Measurements from ENCODE around the gene ESRRA.
"Not testable (repeated sequence)": the region's sequence is repeated elsewhere in the genome, so short reads cannot be mapped to it uniquely, and the experiment has no call there.

Gene ESRRA

GRCh38 chr11:64306876-64307622 lies 1.7 kb downstream of the ESRRA start:
- no peak for FAIRE-seq

GRCh38 chr11:64307795-64308194 lies 2.5 kb downstream of the ESRRA start:
- not testable (repeated sequence) for FAIRE-seq; DNase-seq (ENCODE audit: insufficient read length, low spot score)

More at GRCh38 chr11:64306876-64307622, 1.7 kb downstream of the ESRRA start:
- no peak for DNase-seq (ENCODE audit: insufficient read length, low spot score)

GRCh38 chr11:64312947-64313346 lies 7.6 kb downstream of the ESRRA start:
- DNase-seq (ENCODE audit: insufficient read length, low spot score) (no peak), FAIRE-seq (no peak)

- FAIRE-seq = no peak
- DNase-seq (ENCODE audit: insufficient read length, low spot score) = no peak
Observed at GRCh38 chr11:64313491-64314145, 8.3 kb downstream of the ESRRA start.

GRCh38 chr11:64314146-64314804 lies 9.0 kb downstream of the ESRRA start:
- DNase-seq (ENCODE audit: insufficient read length, low spot score) = no peak
- no peak for FAIRE-seq

- DNase-seq (ENCODE audit: insufficient read length, low spot score) = no peak
- FAIRE-seq = no peak
Observed at GRCh38 chr11:64314805-64315561, 9.7 kb downstream of the ESRRA start.

- DNase-seq (ENCODE audit: insufficient read length, low spot score); FAIRE-seq: not testable (repeated sequence)
Observed at GRCh38 chr11:64315667-64316526, 10.6 kb downstream of the ESRRA start.

GRCh38 chr11:64316672-64317324 lies 11.5 kb downstream of the ESRRA start:
- DNase-seq (ENCODE audit: insufficient read length, low spot score) (no peak), FAIRE-seq (peak; percentile 54)

GRCh38 chr11:64317325-64317960 lies 12.1 kb downstream of the ESRRA start, which contains the start of gene TRMT112:
Gene TRMT112 (minus strand): TSS chr11:64317559. CDS start chr11:64317526, 33 bp downstream.
- FAIRE-seq = peak; percentile 100
- peak; percentile 98 for DNase-seq (ENCODE audit: insufficient read length, low spot score)

GRCh38 chr11:64317961-64318765 lies 12.8 kb downstream of the ESRRA start, which contains the start of gene PRDX5:
Gene PRDX5 (plus strand): TSS chr11:64318121. CDS start chr11:64318216, 95 bp downstream.
- DNase-seq (ENCODE audit: insufficient read length, low spot score) (peak; percentile 94), FAIRE-seq (no peak)

- FAIRE-seq = peak; percentile 52
- no peak for DNase-seq (ENCODE audit: insufficient read length, low spot score)
Observed at GRCh38 chr11:64318766-64319761, 13.7 kb downstream of the ESRRA start.

GRCh38 chr11:64320556-64320955 lies 15.2 kb downstream of the ESRRA start:
- DNase-seq (ENCODE audit: insufficient read length, low spot score) (no peak), FAIRE-seq (no peak)

GRCh38 chr11:64321026-64321425 lies 15.7 kb downstream of the ESRRA start:
- no peak for DNase-seq (ENCODE audit: insufficient read length, low spot score)
- FAIRE-seq = no peak

GRCh38 chr11:64321533-64321932 lies 16.2 kb downstream of the ESRRA start:
- DNase-seq (ENCODE audit: insufficient read length, low spot score) = no peak
- no peak for FAIRE-seq

GRCh38 chr11:64322925-64323260 lies 17.6 kb downstream of the ESRRA start:
- no peak for FAIRE-seq
- no peak for DNase-seq (ENCODE audit: insufficient read length, low spot score)

GRCh38 chr11:64323373-64323772 lies 18.0 kb downstream of the ESRRA start:
- DNase-seq (ENCODE audit: insufficient read length, low spot score) (no peak), FAIRE-seq (no peak)

GRCh38 chr11:64323984-64324383 lies 18.7 kb downstream of the ESRRA start:
- not testable (repeated sequence) for DNase-seq (ENCODE audit: insufficient read length, low spot score); FAIRE-seq
